T47D (cell line): ENCODE results near the gene CFHR3.
"Not testable (repeated sequence)": the region's sequence is repeated elsewhere in the genome, so short reads cannot be mapped to it uniquely, and the experiment has no call there.

ENCODE experiments used
- DNase-seq, 2 experiments: peaks; one replicate each; pipeline versions ENCODE4 v3.0.0 to v3.0.0-alpha.2; 2011 to 2012; ENCODE audit warnings: low read depth in 1 of 2, low spot score in 1 of 2
- JUND ChIP-seq: IDR thresholded peaks from 2 replicates; pipeline ENCODE4 v1.6.1; 2012; ENCODE audit warnings: low read depth
- in situ Hi-C: cut with HindIII; loops from 2 replicates; pipeline ENCODE4 v1.10.0; 2016; ENCODE audit warnings: low sequenced_read_pairs, low pct_unique_long_range_greater_than_20kb

Gene CFHR3

GRCh38 chr1:196797891-196798290 lies 23.3 kb downstream of the CFHR3 start:
- no peak for TF ChIP-seq JUND
- no peak for DNase-seq
- in situ Hi-C loops: no loop called here

GRCh38 chr1:196801920-196802319 lies 27.3 kb downstream of the CFHR3 start:
- in situ Hi-C loops: not testable (repeated sequence)

GRCh38 chr1:196808529-196809235 lies 34.0 kb downstream of the CFHR3 start:
- in situ Hi-C loops: no loop called here
- no peak for DNase-seq
- no peak for TF ChIP-seq JUND

More at GRCh38 chr1:196801920-196802319, 27.3 kb downstream of the CFHR3 start:
- DNase-seq: not testable (repeated sequence)

- DNase-seq, in situ Hi-C loops: not testable (repeated sequence)
Observed at GRCh38 chr1:196817442-196817841, 42.8 kb downstream of the CFHR3 start.

GRCh38 chr1:196819531-196819930 lies 44.9 kb downstream of the CFHR3 start, which contains the start of gene CFHR1:
CFHR1 (plus strand) TSS chr1:196819731; CDS start chr1:196819845, 114 bp downstream.
- in situ Hi-C loops, DNase-seq: not testable (repeated sequence)

GRCh38 chr1:196827860-196828259 lies 53.2 kb downstream of the CFHR3 start:
- DNase-seq: peak; percentile 23 to 76
- in situ Hi-C loops: not testable (repeated sequence)
